CD14-positive monocyte (primary cell): ENCODE measurements around the gene PDE6G. TPM values are rescaled to one million over a fixed set of nuclear protein-coding genes. Genes with fewer than 3 reads are reported as not detected.

Experiments used
- DNase-seq, 3 donors: peaks; one replicate each; pipeline ENCODE4 v3.0.0-alpha.2; 2011 to 2022
- H2AFZ ChIP-seq: 2 replicates; pipeline ENCODE4 v1.6.0; 2012; ENCODE audit warnings: mild to moderate bottlenecking, low read depth, low read length, inconsistent platforms; ENCODE audit not compliant: insufficient read depth, poor library complexity, severe bottlenecking
- H3K27ac ChIP-seq, 2 donors: 1 replicate in 1 of 2; 2 replicates in 1 of 2; pipeline ENCODE4 v1.5.1; 2012 to 2013; ENCODE audit warnings: low read length in 2 of 2, control low read depth in 1 of 2, inconsistent platforms in 1 of 2, low read depth in 1 of 2, mild to moderate bottlenecking in 1 of 2
- H3K27me3 ChIP-seq, 2 donors: one replicate each; pipeline versions ENCODE4 v1.6.0 to v1.6.1; 2011 to 2013; ENCODE audit warnings: low read length in 2 of 2; ENCODE audit not compliant: control insufficient read depth in 2 of 2, insufficient read depth in 2 of 2
- H3K36me3 ChIP-seq, 2 donors: replicated peaks in 1 of 2; 1 replicate in 1 of 2; 2 replicates in 1 of 2; pipeline versions ENCODE4 v1.5.1 to v1.6.1; 2012 to 2013; ENCODE audit warnings: low read length in 2 of 2, control low read depth in 1 of 2, inconsistent platforms in 1 of 2, mild to moderate bottlenecking in 1 of 2; ENCODE audit not compliant: insufficient read depth in 2 of 2, control insufficient read depth in 1 of 2
- H3K4me1 ChIP-seq, 2 donors: 1 replicate in 1 of 2; 2 replicates in 1 of 2; pipeline versions ENCODE4 v1.5.1 to v1.6.1; 2012 to 2013; ENCODE audit warnings: low read length in 2 of 2, control low read depth in 1 of 2, inconsistent platforms in 1 of 2, mild to moderate bottlenecking in 1 of 2, moderate library complexity in 1 of 2; ENCODE audit not compliant: insufficient read depth in 2 of 2, control insufficient read depth in 1 of 2
- H3K4me2 ChIP-seq: replicated peaks from 2 replicates; pipeline ENCODE3; 2012; ENCODE audit warnings: low read length, moderate library complexity, mild to moderate bottlenecking; ENCODE audit not compliant: poor library complexity, severe bottlenecking; ENCODE audit errors: extremely low read depth
- H3K4me3 ChIP-seq, 3 experiments: fragments of 200-600 bp in 1 of 3; sonication (generic) in 1 of 3; replicated peaks in 1 of 3; 1 replicate in 2 of 3; 2 replicates in 1 of 3; pipeline ENCODE4 v1.5.1; 2011 to 2013; ENCODE audit warnings: low read length in 3 of 3, mild to moderate bottlenecking in 3 of 3, control low read depth in 2 of 3, low read depth in 2 of 3, inconsistent platforms in 1 of 3, moderate library complexity in 1 of 3
- H3K79me2 ChIP-seq: 2 replicates; pipeline ENCODE4 v1.6.0; 2012; ENCODE audit warnings: mild to moderate bottlenecking, control low read depth, inconsistent platforms, low read length, moderate library complexity; ENCODE audit not compliant: insufficient read depth
- H3K9ac ChIP-seq: 2 replicates; pipeline ENCODE4 v1.6.0; 2017; ENCODE audit warnings: low read length, mild to moderate bottlenecking; ENCODE audit not compliant: insufficient read depth, poor library complexity, severe bottlenecking
- H3K9me3 ChIP-seq, 2 donors: replicated peaks in 1 of 2; 1 replicate in 1 of 2; 2 replicates in 1 of 2; pipeline versions ENCODE4 v1.5.1 to v1.6.1; 2012 to 2013; ENCODE audit warnings: low read length in 2 of 2, control low read depth in 1 of 2; ENCODE audit not compliant: control insufficient read depth in 1 of 2, insufficient read depth in 1 of 2
- H4K20me1 ChIP-seq: 2 replicates; pipeline ENCODE4 v1.6.0; 2012; ENCODE audit warnings: mild to moderate bottlenecking, low read length, control low read depth, moderate library complexity; ENCODE audit not compliant: insufficient read depth
- H3K27ac Mint-ChIP-seq, 7 donors: one replicate each; pipeline ENCODE4 v1.8.0; 2020; ENCODE audit warnings: mild to moderate bottlenecking in 7 of 7, mixed read lengths in 7 of 7, moderate library complexity in 6 of 7, inconsistent platforms in 2 of 7
- H3K27me3 Mint-ChIP-seq, 3 donors: one replicate each; pipeline ENCODE4 v1.8.0; 2021 to 2022; ENCODE audit warnings: low read depth in 3 of 3, mild to moderate bottlenecking in 3 of 3, mixed read lengths in 3 of 3, moderate library complexity in 3 of 3, inconsistent platforms in 1 of 3
- H3K36me3 Mint-ChIP-seq, 2 donors: one replicate each; pipeline ENCODE4 v1.8.0; 2020; ENCODE audit warnings: mixed read lengths in 2 of 2, inconsistent platforms in 1 of 2, mild to moderate bottlenecking in 1 of 2
- H3K4me1 Mint-ChIP-seq: one replicate; pipeline ENCODE4 v1.8.0; 2020; ENCODE audit warnings: mild to moderate bottlenecking, mixed read lengths
- H3K4me3 Mint-ChIP-seq, 2 donors: one replicate each; pipeline ENCODE4 v1.8.0; 2020; ENCODE audit warnings: mild to moderate bottlenecking in 2 of 2, mixed read lengths in 2 of 2, moderate library complexity in 1 of 2
- H3K9me3 Mint-ChIP-seq, 7 donors: one replicate each; pipeline ENCODE4 v1.8.0; 2020 to 2022; ENCODE audit warnings: mixed read lengths in 7 of 7, mild to moderate bottlenecking in 6 of 7, moderate library complexity in 6 of 7, inconsistent platforms in 2 of 7
- whole genome bisulfite sequencing: methylation state at CpG from one replicate; pipeline ENCODE4 v1.1.5; 2013; ENCODE audit warnings: missing lambda C conversion rate; ENCODE audit not compliant: insufficient coverage; 5-methylcytosine and 5-hydroxymethylcytosine counted together
- intact Hi-C, 2 donors: fragments of 100-400 bp; cut with micrococcal nuclease; formaldehyde crosslinking; loops; one replicate each; pipeline versions ENCODE4 v1.15.0 to v1.15.1; 2023
- polyA plus RNA-seq, 3 donors: library from polyadenylated mRNA; depleted of rRNA in 1 of 3; unstranded in 2 of 3; stranded (reverse) in 1 of 3; fragments of 300-500 nt in 2 of 3; fragments of >200 nt in 1 of 3; fragmentation: Illumina TruSeq in 2 of 3; gene quantifications; 1 replicate in 2 of 3; 2 replicates in 1 of 3; pipeline ENCODE4 v1.2.3, GENCODE V29; 2012 to 2021
- TF ChIP-seq, protein P1 (sequence below): fragments of 200-600 bp; IDR thresholded peaks from one replicate; pipeline ENCODE4 v1.8.0; 2022; ENCODE audit warnings: antibody characterized with exemption, mild to moderate bottlenecking

The PDE6G gene
- polyA plus RNA-seq, 3 donors, result 8.9 to 12.0 (median 11.5) TPM

GRCh38 chr17:81647640-81648012 lies 8.7 kb downstream of the PDE6G start:
- Histone ChIP-seq H4K20me1 (no peaks in the 10 kb centered on the region), H3K79me2 (no peaks in the 10 kb centered on the region), H3K4me3 (no peak overlapping the region), H3K27ac (no peak overlapping the region), H3K9ac (no peak overlapping the region), H3K4me2 (no peak overlapping the region), H3K9me3 (peaks cover 13 to 16% of the 10 kb centered on the region in 2 donors), H2AFZ (no peak overlapping the region), H3K4me1 (peaks cover 0 to 1% of the 10 kb centered on the region in 2 donors), H3K36me3 (no peaks in the 10 kb centered on the region), H3K27me3 (peaks cover 11 to 30% of the 10 kb centered on the region in 2 donors)
- H3K9me3 Mint-ChIP-seq, result peaks cover 10 to 26% (median 19%) of the 10 kb centered on the region in 7 donors
- H3K4me1 Mint-ChIP-seq, result no peaks in the 10 kb centered on the region
- no peak for DNase-seq
- H3K36me3 Mint-ChIP-seq, result peaks cover 2 to 6% of the 10 kb centered on the region in 2 donors
- intact Hi-C loops, result no loop called here
- H3K4me3 Mint-ChIP-seq, result peak overlapping the region in 1 of 2 donors; percentile 61
- peaks cover 30 to 42% (median 39%) of the 10 kb centered on the region in 3 donors for H3K27me3 Mint-ChIP-seq
- 52% methylated on average over 18 of the region's 21 CpGs for WGBS
- TF ChIP-seq, protein P1, sequence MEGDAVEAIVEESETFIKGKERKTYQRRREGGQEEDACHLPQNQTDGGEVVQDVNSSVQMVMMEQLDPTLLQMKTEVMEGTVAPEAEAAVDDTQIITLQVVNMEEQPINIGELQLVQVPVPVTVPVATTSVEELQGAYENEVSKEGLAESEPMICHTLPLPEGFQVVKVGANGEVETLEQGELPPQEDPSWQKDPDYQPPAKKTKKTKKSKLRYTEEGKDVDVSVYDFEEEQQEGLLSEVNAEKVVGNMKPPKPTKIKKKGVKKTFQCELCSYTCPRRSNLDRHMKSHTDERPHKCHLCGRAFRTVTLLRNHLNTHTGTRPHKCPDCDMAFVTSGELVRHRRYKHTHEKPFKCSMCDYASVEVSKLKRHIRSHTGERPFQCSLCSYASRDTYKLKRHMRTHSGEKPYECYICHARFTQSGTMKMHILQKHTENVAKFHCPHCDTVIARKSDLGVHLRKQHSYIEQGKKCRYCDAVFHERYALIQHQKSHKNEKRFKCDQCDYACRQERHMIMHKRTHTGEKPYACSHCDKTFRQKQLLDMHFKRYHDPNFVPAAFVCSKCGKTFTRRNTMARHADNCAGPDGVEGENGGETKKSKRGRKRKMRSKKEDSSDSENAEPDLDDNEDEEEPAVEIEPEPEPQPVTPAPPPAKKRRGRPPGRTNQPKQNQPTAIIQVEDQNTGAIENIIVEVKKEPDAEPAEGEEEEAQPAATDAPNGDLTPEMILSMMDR, result no peak
- H3K27ac Mint-ChIP-seq, result no peak overlapping the region

DNA sequence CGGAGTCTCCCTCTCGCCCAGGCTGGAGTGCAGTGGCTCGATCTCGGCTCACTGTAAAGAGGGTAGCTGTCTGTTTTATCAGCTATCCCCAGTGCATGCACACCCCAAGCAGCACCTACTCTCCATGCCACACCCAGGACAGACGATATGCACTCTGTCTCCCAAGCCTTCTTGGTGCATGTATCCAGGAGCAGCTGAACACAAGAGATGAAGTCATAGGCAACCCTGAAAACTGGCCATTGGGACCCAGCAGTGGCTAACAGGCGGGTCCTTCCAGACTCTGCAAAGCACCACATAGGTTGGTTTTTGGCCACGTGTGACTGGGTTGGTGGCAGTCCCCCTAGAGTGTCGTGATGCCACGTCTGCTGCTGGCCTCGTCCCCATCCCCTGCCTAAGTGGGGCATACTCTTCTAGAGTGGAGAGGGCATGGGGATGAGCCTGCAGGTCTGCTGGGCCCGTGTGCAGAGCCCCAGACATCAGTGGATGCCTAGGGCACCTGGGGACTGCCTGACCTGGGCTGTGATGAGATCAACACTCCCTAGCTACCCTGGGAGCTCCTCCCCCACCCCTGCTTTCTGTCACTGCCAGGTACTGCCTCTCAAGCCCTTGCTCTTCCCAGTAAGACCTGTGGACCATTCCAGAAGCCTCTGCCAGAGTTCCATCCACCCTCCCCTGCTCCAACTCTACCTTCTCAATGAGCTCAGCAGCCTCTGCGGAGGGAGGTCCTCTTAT lies 9.3 kb downstream of the PDE6G start:
- H3K9me3 ChIP-seq, result peaks cover 13 to 16% of the 10 kb centered on the region in 2 donors
- no peak for DNase-seq
- H3K4me3 Mint-ChIP-seq, result peak overlapping the region; percentile 14 to 63
- peaks cover 30 to 41% (median 39%) of the 10 kb centered on the region in 3 donors for H3K27me3 Mint-ChIP-seq
- intact Hi-C loops, result no loop called here
- H3K36me3 ChIP-seq, result no peaks in the 10 kb centered on the region
- no peak overlapping the region for H3K9ac ChIP-seq
- H3K79me2 ChIP-seq, result no peaks in the 10 kb centered on the region
- peaks cover 2 to 6% of the 10 kb centered on the region in 2 donors for H3K36me3 Mint-ChIP-seq
- no peak overlapping the region for H3K4me3 ChIP-seq
- no peak overlapping the region for H3K4me2 ChIP-seq
- peaks cover 11 to 30% of the 10 kb centered on the region in 2 donors for H3K27me3 ChIP-seq
- H3K4me1 Mint-ChIP-seq, result no peaks in the 10 kb centered on the region
- no peak overlapping the region for H3K27ac ChIP-seq
- H3K4me1 ChIP-seq, result no peaks in the 10 kb centered on the region
- no peak overlapping the region for H3K27ac Mint-ChIP-seq
- no peaks in the 10 kb centered on the region for H4K20me1 ChIP-seq
- H2AFZ ChIP-seq, result no peak overlapping the region
- 84% methylated on average over 10 of the region's 12 CpGs for whole genome bisulfite sequencing
- TF ChIP-seq, protein P1, result no peak
- H3K9me3 Mint-ChIP-seq, result peaks cover 10 to 26% (median 19%) of the 10 kb centered on the region in 7 donors
